Liver (tissue), 3 donors: ENCODE results near the gene PHLDB3.
"Not testable (repeated sequence)": the region's sequence is repeated elsewhere in the genome, so short reads cannot be mapped to it uniquely, and the experiment has no call there.

Experiments used
- CTCF ChIP-seq: fragments of 150-350 bp; IDR thresholded peaks from 2 replicates; pipeline ENCODE4 v1.5.1; 2017; ENCODE audit warnings: improper control_type of control experiment, low read depth, low read length; ENCODE audit not compliant: missing input control
- FOXA1 ChIP-seq: IDR thresholded peaks from 2 replicates; pipeline ENCODE4 v1.6.1; 2016; ENCODE audit warnings: antibody characterized with exemption
- YY1 ChIP-seq: IDR thresholded peaks from 2 replicates; pipeline ENCODE4 v1.6.1; 2016; ENCODE audit warnings: antibody characterized with exemption, mild to moderate bottlenecking
- TF ChIP-seq, protein P1 (sequence below): IDR thresholded peaks from 2 replicates; pipeline ENCODE4 v1.6.1; 2016; ENCODE audit warnings: antibody characterized with exemption
- TF ChIP-seq, protein P2 (sequence below): IDR thresholded peaks from 2 replicates; pipeline ENCODE4 v1.6.1; 2016; ENCODE audit warnings: antibody characterized with exemption
- donor health status: healthy.
- donor health status: healthy.

- TF ChIP-seq CTCF, YY1, FOXA1: not testable (repeated sequence)
- TF ChIP-seq, protein P1, sequence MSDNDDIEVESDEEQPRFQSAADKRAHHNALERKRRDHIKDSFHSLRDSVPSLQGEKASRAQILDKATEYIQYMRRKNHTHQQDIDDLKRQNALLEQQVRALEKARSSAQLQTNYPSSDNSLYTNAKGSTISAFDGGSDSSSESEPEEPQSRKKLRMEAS, result not testable (repeated sequence)
- TF ChIP-seq, protein P2, sequence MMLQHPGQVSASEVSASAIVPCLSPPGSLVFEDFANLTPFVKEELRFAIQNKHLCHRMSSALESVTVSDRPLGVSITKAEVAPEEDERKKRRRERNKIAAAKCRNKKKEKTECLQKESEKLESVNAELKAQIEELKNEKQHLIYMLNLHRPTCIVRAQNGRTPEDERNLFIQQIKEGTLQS, result not testable (repeated sequence)
Observed at GRCh38 chr19:43437284-43437683, 67.3 kb downstream of the PHLDB3 start.
